PC-3 (cell line): ENCODE measurements around the gene ID1.

Source experiments
- EZH2 ChIP-seq: fragments of 300-600 bp; sonication (generic); IDR thresholded peaks from one replicate; pipeline ENCODE4 v1.6.1; 2017; ENCODE audit warnings: antibody characterized with exemption, mild to moderate bottlenecking, low read length; ENCODE audit not compliant: unreplicated experiment
- EZH2phosphoT487 ChIP-seq: fragments of 300-600 bp; sonication (generic); IDR thresholded peaks from 2 replicates; pipeline ENCODE4 v1.6.1; 2018; ENCODE audit warnings: mild to moderate bottlenecking, antibody characterized with exemption, low read length, borderline replicate concordance
- TF ChIP-seq, protein P1 (sequence below): fragments of 300-600 bp; sonication (generic); conservative IDR thresholded peaks from 2 replicates; pipeline ENCODE4 v1.5.1; 2017; ENCODE audit warnings: antibody characterized with exemption, low read depth, mild to moderate bottlenecking, low read length

GRCh38 chr20:31638317-31638716 is 33.2 kb downstream of the ID1 start:
- TF ChIP-seq, protein P1, sequence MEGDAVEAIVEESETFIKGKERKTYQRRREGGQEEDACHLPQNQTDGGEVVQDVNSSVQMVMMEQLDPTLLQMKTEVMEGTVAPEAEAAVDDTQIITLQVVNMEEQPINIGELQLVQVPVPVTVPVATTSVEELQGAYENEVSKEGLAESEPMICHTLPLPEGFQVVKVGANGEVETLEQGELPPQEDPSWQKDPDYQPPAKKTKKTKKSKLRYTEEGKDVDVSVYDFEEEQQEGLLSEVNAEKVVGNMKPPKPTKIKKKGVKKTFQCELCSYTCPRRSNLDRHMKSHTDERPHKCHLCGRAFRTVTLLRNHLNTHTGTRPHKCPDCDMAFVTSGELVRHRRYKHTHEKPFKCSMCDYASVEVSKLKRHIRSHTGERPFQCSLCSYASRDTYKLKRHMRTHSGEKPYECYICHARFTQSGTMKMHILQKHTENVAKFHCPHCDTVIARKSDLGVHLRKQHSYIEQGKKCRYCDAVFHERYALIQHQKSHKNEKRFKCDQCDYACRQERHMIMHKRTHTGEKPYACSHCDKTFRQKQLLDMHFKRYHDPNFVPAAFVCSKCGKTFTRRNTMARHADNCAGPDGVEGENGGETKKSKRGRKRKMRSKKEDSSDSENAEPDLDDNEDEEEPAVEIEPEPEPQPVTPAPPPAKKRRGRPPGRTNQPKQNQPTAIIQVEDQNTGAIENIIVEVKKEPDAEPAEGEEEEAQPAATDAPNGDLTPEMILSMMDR, result no peak
- no peak for TF ChIP-seq EZH2
- TF ChIP-seq EZH2phosphoT487, result no peak
